GM10248 (cell line): ENCODE measurements around the gene SYNCRIP.
"Not testable (repeated sequence)": the region's sequence is repeated elsewhere in the genome, so short reads cannot be mapped to it uniquely, and the experiment has no call there.

ENCODE experiments used
- CTCF ChIA-PET: fragments of 300-600 bp; sonication (Branson Sonifier 250); formaldehyde crosslinking; extraction: SDS; loops from one replicate; lab custom pipeline; 2021; ENCODE audit warnings: antibody characterized with exemption; lab: Yijun Ruan, JAX
- POLR2A ChIA-PET: fragments of 350-650 bp; sonication (Branson Sonifier 250); formaldehyde crosslinking; extraction: SDS; loops from one replicate; lab custom pipeline; 2020; ENCODE audit warnings: antibody characterized with exemption; lab: Yijun Ruan, JAX
- DNase-seq: peaks from one replicate; pipeline ENCODE4 v3.0.0; 2012; ENCODE audit errors: extremely low spot score
- CTCF ChIP-seq: IDR thresholded peaks from 2 replicates; pipeline ENCODE4 v1.5.1; 2012; ENCODE audit warnings: mild to moderate bottlenecking, low read depth; ENCODE audit errors: extremely low read depth, missing control alignments, control extremely low read depth

The SYNCRIP gene

GRCh38 chr6:85642774-85643536, at the start of gene SYNCRIP:
Gene SYNCRIP (minus strand): TSS chr6:85642886. CDS start chr6:85641439, 1,447 bp downstream.
- DNase-seq, result peak; percentile 92
- ChIA-PET CTCF (interaction anchor here (0.9 to 1.1 kb wide), 2 partner anchors 15 to 50 kb away, joined by 3 read pairs; no protein-coding TSS in a partner anchor), POLR2A (interaction anchor here (0.6 to 8.8 kb wide), 7 partner anchors 9 to 50 kb away, joined by 3 to 254 read pairs (median 6); partner anchors contain the start of gene SNX14)
- no peak for TF ChIP-seq CTCF

- no peak for DNase-seq
- ChIA-PET CTCF (no interaction called here), POLR2A (interaction anchor here (2.8 kb wide), 1 partner anchor 13 kb away, joined by 9 read pairs; no protein-coding TSS in a partner anchor)
- no peak for TF ChIP-seq CTCF
Measured at GRCh38 chr6:85691478-85691877, 48.8 kb upstream of the SYNCRIP start.

GRCh38 chr6:85690071-85690470, 47.4 kb upstream of the SYNCRIP start:
- TF ChIP-seq CTCF, result no peak
- ChIA-PET POLR2A (interaction anchor here (2.8 kb wide), 1 partner anchor 11 kb away, joined by 9 read pairs; no protein-coding TSS in a partner anchor), CTCF (no interaction called here)
- DNase-seq, result no peak

- TF ChIP-seq CTCF, result no peak
- peak; percentile 67 for DNase-seq
- ChIA-PET POLR2A (no interaction called here), CTCF (interaction anchor here (1.2 kb wide), 1 partner anchor 25 kb away, joined by 3 read pairs; no protein-coding TSS in a partner anchor)
Measured at GRCh38 chr6:85685713-85686112, 43.0 kb upstream of the SYNCRIP start.

- DNase-seq, result no peak
- ChIA-PET POLR2A (no interaction called here), CTCF (no interaction called here)
- TF ChIP-seq CTCF, result no peak
Measured at GRCh38 chr6:85684809-85685171, 42.1 kb upstream of the SYNCRIP start.

GRCh38 chr6:85684133-85684808, 41.6 kb upstream of the SYNCRIP start:
- CTCF ChIA-PET, result no interaction called here
- POLR2A ChIA-PET, result no interaction called here

GRCh38 chr6:85681899-85682298, 39.2 kb upstream of the SYNCRIP start:
- POLR2A ChIA-PET, DNase-seq, CTCF ChIA-PET: not testable (repeated sequence)

More at GRCh38 chr6:85684133-85684808, 41.6 kb upstream of the SYNCRIP start:
- DNase-seq, result no peak
- no peak for TF ChIP-seq CTCF
